Ammon's horn (tissue), 1 donor: ENCODE results near the gene ZNF385C.
"Not testable (repeated sequence)": the region's sequence is repeated elsewhere in the genome, so short reads cannot be mapped to it uniquely, and the experiment has no call there.

ENCODE experiments used
- DNase-seq: peaks from one replicate; pipeline ENCODE4 v3.0.0-alpha.2; 2016; ENCODE audit warnings: low spot score

Gene ZNF385C

GRCh38 chr17:42050393-42051012, 47.8 kb downstream of the ZNF385C start, which contains the start of gene C17orf113:
C17orf113 (minus strand) TSS chr17:42050601; CDS start chr17:42043376, 7,225 bp downstream.
- peak; percentile 57 for DNase-seq

DNA sequence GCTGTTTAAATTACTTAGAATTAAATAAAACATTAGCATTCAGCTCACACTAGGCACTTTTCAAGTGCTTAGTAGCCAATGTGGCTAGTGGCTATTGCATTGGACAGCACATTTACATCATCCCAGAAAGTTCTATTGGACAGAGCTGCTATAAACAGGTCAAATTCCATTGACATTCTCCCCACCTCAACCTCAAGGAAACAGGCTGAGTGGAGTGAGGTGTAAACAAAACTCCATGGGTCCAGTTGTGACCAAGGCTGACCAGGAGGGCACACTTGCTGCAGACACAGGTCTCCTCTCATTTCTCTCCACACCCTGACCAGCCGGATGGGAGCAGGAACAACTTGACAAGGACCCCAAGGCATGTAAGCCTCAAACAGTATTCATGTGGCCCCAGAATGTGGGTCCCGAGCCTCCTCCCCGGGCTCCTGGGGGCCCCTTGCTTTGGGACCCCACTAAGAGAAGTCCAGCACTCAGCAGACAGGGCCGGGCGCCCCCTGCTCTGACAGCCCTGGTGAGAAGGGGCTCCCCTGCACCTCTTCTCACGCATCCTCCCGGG, 48.4 kb downstream of the ZNF385C start:
- DNase-seq = no peak

DNA sequence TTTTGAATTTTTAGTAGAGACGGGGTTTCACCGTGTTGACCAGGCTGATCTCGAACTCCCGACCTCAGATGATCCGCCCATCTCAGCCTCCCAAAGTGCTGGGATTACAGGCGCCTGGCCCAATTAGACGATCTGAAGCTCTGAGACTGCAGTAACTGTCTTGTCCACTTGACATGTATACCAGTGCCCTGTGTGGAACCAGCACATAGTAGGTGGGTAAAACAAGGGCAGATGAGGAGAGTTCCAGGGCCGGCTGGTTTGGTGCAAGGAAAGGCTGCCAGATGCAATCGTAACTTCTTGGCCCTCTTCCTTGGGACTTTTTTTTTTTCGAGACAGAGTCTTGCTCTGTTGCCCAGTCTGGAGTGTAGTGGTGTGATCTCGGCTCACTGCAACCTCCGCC, 50.9 kb downstream of the ZNF385C start:
- no peak for DNase-seq

- DNase-seq = no peak
These were observed 52.6 kb downstream of the ZNF385C start for GRCh38 chr17:42045719-42046118.

GRCh38 chr17:42042598-42043319, 55.5 kb downstream of the ZNF385C start:
- no peak for DNase-seq

DNA sequence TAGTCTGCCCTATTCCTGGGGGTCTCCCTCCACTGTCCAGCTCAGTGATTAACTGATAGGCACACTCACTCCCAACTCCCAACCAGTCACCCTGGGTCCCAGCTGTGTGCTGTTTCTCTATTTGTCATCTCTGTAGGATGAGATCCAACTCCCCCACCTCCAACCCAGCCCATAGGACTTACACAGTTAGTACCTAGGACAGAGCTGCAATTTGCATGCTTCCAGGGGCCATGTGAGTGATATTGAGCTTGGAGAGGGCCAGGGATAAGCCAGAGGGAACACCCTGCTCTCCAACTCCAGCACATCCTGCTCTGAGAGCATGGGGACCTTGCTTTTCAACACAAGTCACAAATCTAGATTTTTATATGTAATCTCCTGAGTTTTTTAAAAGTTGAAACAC, 56.7 kb downstream of the ZNF385C start:
- DNase-seq = no peak

- DNase-seq = no peak
These were observed 57.5 kb downstream of the ZNF385C start for GRCh38 chr17:42040818-42041217.

DNA sequence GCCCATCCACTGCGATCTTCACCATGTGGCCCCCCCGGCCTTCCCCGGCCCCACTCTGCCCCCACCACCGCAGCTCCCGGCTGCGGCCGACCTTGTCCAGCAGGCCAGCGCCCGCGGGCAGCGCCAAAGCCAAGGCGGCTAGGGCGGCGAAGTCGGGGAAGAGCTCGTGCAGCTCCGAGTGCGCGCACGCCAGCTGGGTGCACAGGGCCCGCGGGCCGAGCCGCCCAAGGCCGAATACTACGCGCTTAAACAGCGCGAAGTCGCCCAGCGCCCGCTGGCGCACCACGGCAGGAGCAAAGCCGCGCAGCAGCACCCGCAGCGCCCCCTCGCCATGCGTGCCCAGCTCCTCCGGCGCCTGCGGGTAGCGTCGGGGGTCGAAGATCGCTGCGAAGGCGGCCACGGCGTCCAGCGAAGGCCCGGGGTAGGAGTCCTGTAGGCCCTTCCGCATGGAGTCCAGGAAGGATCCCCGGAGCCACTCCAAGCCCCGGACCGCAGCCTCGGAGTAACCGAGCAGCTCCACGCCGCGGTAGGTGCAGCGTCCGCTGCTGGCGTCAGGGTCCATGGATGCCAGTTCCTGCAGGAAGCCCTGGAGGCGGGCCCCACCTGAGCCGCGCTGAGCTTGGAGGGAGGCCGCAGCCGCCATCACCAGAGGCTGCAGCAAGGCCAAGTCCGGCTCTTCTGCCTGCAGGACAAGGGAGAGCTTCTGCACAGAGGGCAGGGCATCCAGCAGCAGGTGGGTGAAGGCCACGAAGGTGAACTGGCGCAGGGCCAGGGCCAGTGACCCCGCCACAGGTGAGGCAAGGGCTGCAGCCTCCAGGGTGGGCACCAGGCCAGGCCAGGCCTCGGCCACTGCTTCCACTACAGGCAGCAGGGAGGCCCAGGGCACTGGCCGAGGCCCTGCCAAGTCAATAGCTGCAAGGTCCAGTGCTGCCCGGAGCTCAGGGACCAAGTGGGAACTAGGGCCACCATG, 58.2 kb downstream of the ZNF385C start:
- DNase-seq = no peak

DNA sequence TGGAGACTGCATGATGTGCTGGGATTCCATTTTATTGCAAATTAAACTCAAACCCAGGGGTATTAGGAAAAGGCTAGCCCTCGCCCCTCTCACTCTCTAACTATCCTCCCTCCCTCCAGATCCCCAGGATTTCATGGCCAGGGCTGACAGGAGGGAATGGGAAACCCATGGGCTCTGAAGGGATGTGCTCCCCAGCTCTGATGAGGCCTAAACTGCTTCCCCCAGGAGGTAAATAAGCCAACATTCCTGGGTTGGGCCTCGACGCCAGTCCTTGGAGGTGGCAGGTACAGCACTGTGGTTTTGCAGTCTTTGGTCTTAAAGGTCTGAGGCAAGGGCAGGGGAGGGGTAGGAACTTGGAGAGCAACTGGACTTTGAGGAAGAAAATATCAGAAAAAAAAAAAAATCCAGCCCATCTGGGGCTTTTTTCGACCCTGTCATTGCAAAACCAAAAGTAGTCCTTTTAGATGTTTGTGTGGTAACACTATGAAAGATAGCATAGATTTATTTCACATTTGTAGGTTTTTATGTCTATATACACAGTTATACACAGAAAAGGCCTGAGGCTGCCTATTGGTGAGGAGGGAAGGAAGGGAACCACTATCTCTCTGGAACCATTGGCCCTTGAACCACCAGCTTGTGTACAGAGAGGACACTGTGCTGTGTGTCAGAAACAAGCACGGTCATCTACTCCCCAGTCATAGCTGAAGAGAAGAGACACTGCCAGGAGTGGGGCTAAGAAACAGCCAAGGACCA, 59.9 kb downstream of the ZNF385C start:
- DNase-seq = no peak

- DNase-seq = no peak
These were observed 64.2 kb downstream of the ZNF385C start for GRCh38 chr17:42034059-42034458.

GRCh38 chr17:42031584-42031983, 66.7 kb downstream of the ZNF385C start:
- no peak for DNase-seq

DNA sequence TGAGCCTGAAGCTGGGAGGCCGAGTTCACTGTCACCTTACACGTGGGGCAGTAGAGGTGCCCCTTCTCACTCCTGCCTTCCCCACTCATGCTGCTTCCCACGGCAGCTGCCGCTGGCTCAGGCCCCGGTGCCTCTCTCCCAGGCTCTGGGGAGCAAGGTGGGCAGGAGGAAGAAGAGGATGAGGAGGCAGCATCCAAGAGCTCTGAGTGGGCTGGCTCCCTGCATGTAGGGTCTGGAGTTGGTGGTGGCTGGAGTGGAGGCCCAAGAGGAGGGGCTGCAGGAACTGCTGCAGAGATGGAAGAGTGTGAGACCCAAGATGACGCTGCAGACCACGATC, 69.5 kb downstream of the ZNF385C start:
- no peak for DNase-seq

GRCh38 chr17:42027961-42028790, 70.1 kb downstream of the ZNF385C start:
- DNase-seq = no peak

DNA sequence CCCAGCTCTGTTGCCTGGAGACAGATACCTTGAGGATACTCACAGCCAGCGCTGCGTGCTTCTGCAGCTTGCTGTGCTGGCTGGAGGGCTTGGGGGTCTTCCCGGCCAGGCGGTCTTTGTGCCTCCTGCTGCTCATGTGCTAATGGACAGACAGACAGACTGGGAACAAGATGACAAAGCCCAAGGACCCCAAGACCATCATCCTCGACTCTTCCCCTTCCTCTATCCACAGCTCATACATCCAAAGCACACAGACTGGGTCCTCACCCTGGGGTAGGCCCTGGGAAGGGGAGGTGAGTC, 70.7 kb downstream of the ZNF385C start:
- no peak for DNase-seq

GRCh38 chr17:42026857-42027589, 71.2 kb downstream of the ZNF385C start:
- DNase-seq = no peak

GRCh38 chr17:42025936-42026335, 72.3 kb downstream of the ZNF385C start:
- DNase-seq = no peak

DNA sequence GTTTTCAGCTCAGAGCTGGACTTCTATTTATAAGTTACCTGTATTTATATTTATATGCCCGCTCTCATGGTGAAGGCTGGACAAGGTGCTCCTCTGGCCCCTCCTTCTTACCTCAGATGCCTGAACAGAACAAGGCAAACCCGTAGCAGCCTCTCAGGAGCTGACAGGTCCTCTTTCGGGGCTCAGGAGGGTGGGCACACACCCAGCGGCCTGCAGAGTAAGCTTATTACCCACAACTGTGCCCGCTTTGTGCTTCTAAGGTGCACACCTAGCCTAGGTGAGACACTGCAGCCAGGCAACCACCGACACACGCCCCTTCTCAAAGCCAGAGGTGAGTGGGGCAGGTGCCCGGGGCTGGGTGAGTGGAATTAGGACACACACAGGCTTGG, 73.1 kb downstream of the ZNF385C start:
- DNase-seq = no peak

- peak; percentile 58 for DNase-seq
These were observed 74.5 kb downstream of the ZNF385C start for GRCh38 chr17:42023524-42024349.

- DNase-seq = not testable (repeated sequence)
These were observed 77.4 kb downstream of the ZNF385C start for GRCh38 chr17:42020845-42021244.
